GM12875 (cell line): ENCODE data around the gene MGAT5.
A peak's percentile ranks its signal among the peaks of the same experiment; 100 is the strongest.

ENCODE experiments used
- H3K4me3 ChIP-seq: one replicate; pipeline ENCODE4 v1.5.1; 2011; ENCODE audit warnings: low read depth, low read length, control low read depth
- CTCF ChIP-seq: IDR thresholded peaks from 2 replicates; pipeline ENCODE4 v1.5.1; 2011; ENCODE audit warnings: low read depth, mild to moderate bottlenecking, control low read depth, inconsistent platforms, low read length, moderate library complexity, borderline replicate concordance; ENCODE audit not compliant: insufficient read depth

Gene MGAT5

GRCh38 chr2:134461511-134461910, 207.6 kb downstream of the MGAT5 start:
- TF ChIP-seq CTCF, result no peak
- no peak overlapping the region for H3K4me3 ChIP-seq

GRCh38 chr2:134462275-134462674, 208.4 kb downstream of the MGAT5 start:
- TF ChIP-seq CTCF, result no peak
- no peak overlapping the region for H3K4me3 ChIP-seq

- no peak overlapping the region for H3K4me3 ChIP-seq
- TF ChIP-seq CTCF, result no peak
These were observed 209.2 kb downstream of the MGAT5 start for GRCh38 chr2:134462791-134463698.

GRCh38 chr2:134463699-134464022, 209.8 kb downstream of the MGAT5 start:
- no peak overlapping the region for H3K4me3 ChIP-seq
- no peak for TF ChIP-seq CTCF

- no peak for TF ChIP-seq CTCF
- no peak overlapping the region for H3K4me3 ChIP-seq
These were observed 211.6 kb downstream of the MGAT5 start for GRCh38 chr2:134465228-134466105.

GRCh38 chr2:134466141-134466540, 212.3 kb downstream of the MGAT5 start:
- no peak overlapping the region for H3K4me3 ChIP-seq
- peak; percentile 48; the same call in 1 of the 2 replicates for TF ChIP-seq CTCF

GRCh38 chr2:134468164-134468563, 214.3 kb downstream of the MGAT5 start:
- no peak for TF ChIP-seq CTCF
- H3K4me3 ChIP-seq, result no peak overlapping the region
